PC-9 (cell line): ENCODE results near the gene ADAMTSL1. TPM values are rescaled to one million over a fixed set of nuclear protein-coding genes. Genes with fewer than 3 reads are reported as not detected.

Experiments
- BruUV-seq: library from RNA; stranded (reverse); fragments of 400-500 nt; replicated peaks from 2 replicates; lab custom pipeline; 2021; lab: Mats Ljungman, UMichigan
- CTCF ChIA-PET: fragments of 300-600 bp; sonication (Branson Sonifier 250); formaldehyde crosslinking; loops from one replicate; lab custom pipeline; 2022; ENCODE audit warnings: antibody characterized with exemption; lab: Charles Lee
- POLR2A ChIA-PET: fragments of 300-600 bp; sonication (Branson Sonifier 250); formaldehyde crosslinking; loops from one replicate; lab custom pipeline; 2022; ENCODE audit warnings: antibody characterized with exemption; ENCODE audit not compliant: unreplicated experiment; lab: Charles Lee
- DNase-seq, 2 experiments: peaks; one replicate each; pipeline versions ENCODE4 v3.0.0 to v3.0.0-alpha.2; 2015 to 2022; ENCODE audit warnings: mixed read lengths in 1 of 2
- H2AFZ ChIP-seq: fragments of 200-600 bp; sonication (generic); 2 replicates; pipeline ENCODE4 v1.8.1; 2017; ENCODE audit warnings: antibody characterized with exemption
- H3F3A ChIP-seq: fragments of 200-600 bp; sonication (generic); 2 replicates; pipeline ENCODE4 v1.8.1; 2017; ENCODE audit warnings: antibody characterized with exemption, mild to moderate bottlenecking, low read depth; ENCODE audit not compliant: insufficient read depth
- H3K27ac ChIP-seq: fragments of 200-600 bp; sonication (generic); 2 replicates; pipeline ENCODE4 v1.6.1; 2016; ENCODE audit warnings: mixed run types
- H3K27me3 ChIP-seq: fragments of 200-600 bp; sonication (generic); 2 replicates; pipeline ENCODE4 v1.6.1; 2016; ENCODE audit warnings: low read depth, mixed run types; ENCODE audit not compliant: insufficient read depth
- H3K36me3 ChIP-seq: fragments of 200-600 bp; sonication (generic); 2 replicates; pipeline ENCODE4 v1.6.1; 2016; ENCODE audit warnings: low read depth, mixed run types
- H3K4me1 ChIP-seq: fragments of 200-600 bp; sonication (generic); replicated peaks from 2 replicates; pipeline ENCODE4 v1.6.1; 2016; ENCODE audit warnings: mixed run types; ENCODE audit not compliant: insufficient read depth
- H3K4me2 ChIP-seq: fragments of 200-600 bp; sonication (generic); 2 replicates; pipeline ENCODE4 v1.6.1; 2017; ENCODE audit warnings: mixed run types
- H3K4me3 ChIP-seq: fragments of 200-600 bp; sonication (generic); 2 replicates; pipeline ENCODE4 v1.6.1; 2016; ENCODE audit warnings: mixed run types
- H3K79me2 ChIP-seq: fragments of 200-600 bp; sonication (generic); 2 replicates; pipeline ENCODE4 v1.6.1; 2017; ENCODE audit warnings: low read depth, mixed run types
- H3K9me2 ChIP-seq: fragments of 200-600 bp; sonication (generic); 2 replicates; pipeline ENCODE4 v1.8.1; 2017; ENCODE audit warnings: mild to moderate bottlenecking; ENCODE audit not compliant: insufficient read depth
- H3K9me3 ChIP-seq: fragments of 200-600 bp; sonication (generic); 2 replicates; pipeline ENCODE4 v1.8.1; 2016; ENCODE audit warnings: low read depth; ENCODE audit not compliant: insufficient read depth
- H4K20me1 ChIP-seq: fragments of 200-600 bp; sonication (generic); 2 replicates; pipeline ENCODE4 v1.8.1; 2017; ENCODE audit not compliant: insufficient read depth
- CTCF ChIP-seq: fragments of 200-600 bp; sonication (generic); conservative IDR thresholded peaks from 2 replicates; pipeline ENCODE4 v1.6.1; 2017; ENCODE audit warnings: mixed run types, antibody characterized with exemption, mild to moderate bottlenecking, moderate library complexity
- EZH2 ChIP-seq: fragments of 200-600 bp; sonication (generic); IDR thresholded peaks from 2 replicates; pipeline ENCODE4 v1.8.0; 2017; ENCODE audit warnings: antibody characterized with exemption, low read depth
- intact Hi-C: fragments of 100-400 bp; cut with micrococcal nuclease; formaldehyde crosslinking; loops from one replicate; pipeline ENCODE4 v1.10.0; 2022; ENCODE audit not compliant: unreplicated experiment
- total RNA-seq: library from RNA; stranded (reverse); gene quantifications from 2 replicates; pipeline ENCODE4 v1.2.3, GENCODE V29; 2021

Gene ADAMTSL1
- total RNA-seq, 1 experiment from 2014 or later, result not detected

- Histone ChIP-seq H3K4me2 (no peak overlapping the region), H3K27me3 (no peaks in the 10 kb centered on the region), H3K9me3 (no peaks in the 10 kb centered on the region), H3K4me3 (no peak overlapping the region), H3K36me3 (no peaks in the 10 kb centered on the region), H3K4me1 (no peaks in the 10 kb centered on the region), H3K79me2 (no peaks in the 10 kb centered on the region), H3F3A (no peaks in the 10 kb centered on the region), H4K20me1 (no peaks in the 10 kb centered on the region), H3K27ac (no peak overlapping the region), H2AFZ (no peak overlapping the region), H3K9me2 (no peaks in the 10 kb centered on the region)
- no TSS peak for BruUV-seq
- DNase-seq, result no peak
- CTCF ChIA-PET, result no interaction called here
- intact Hi-C loops, result no loop called here
- TF ChIP-seq CTCF (no peak), EZH2 (no peak)
- POLR2A ChIA-PET, result no interaction called here
Observed at GRCh38 chr9:18668944-18669343, 195.0 kb downstream of the ADAMTSL1 start.

DNA sequence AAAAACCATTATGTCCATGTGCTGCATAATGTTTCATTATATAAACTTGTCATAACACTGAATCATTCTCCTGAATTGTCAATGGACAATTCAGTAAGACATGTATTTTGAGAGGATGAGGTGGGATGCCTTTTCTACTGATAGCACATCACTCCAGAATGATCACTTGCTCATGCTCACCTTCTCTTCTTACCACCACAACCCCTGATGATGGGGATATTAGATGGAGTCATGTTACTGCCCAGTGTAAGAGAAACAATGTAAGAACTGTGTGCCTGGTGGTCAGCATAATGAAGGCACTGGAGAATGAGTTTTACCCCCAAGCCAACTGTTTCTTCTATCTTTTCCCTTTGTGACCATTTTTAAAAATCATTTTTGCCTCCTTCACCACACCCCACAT lies 198.8 kb downstream of the ADAMTSL1 start:
- Histone ChIP-seq H3F3A (no peaks in the 10 kb centered on the region), H3K4me1 (no peaks in the 10 kb centered on the region), H3K27ac (no peak overlapping the region), H4K20me1 (no peaks in the 10 kb centered on the region), H3K36me3 (no peaks in the 10 kb centered on the region), H3K79me2 (no peaks in the 10 kb centered on the region), H2AFZ (no peak overlapping the region), H3K9me3 (no peaks in the 10 kb centered on the region), H3K4me3 (no peak overlapping the region), H3K4me2 (no peak overlapping the region), H3K27me3 (no peaks in the 10 kb centered on the region), H3K9me2 (no peaks in the 10 kb centered on the region)
- POLR2A ChIA-PET, result no interaction called here
- CTCF ChIA-PET, result no interaction called here
- DNase-seq, result no peak
- BruUV-seq, result no TSS peak
- intact Hi-C loops, result no loop called here
- TF ChIP-seq EZH2 (no peak), CTCF (no peak)

GRCh38 chr9:18673179-18673578 lies 199.2 kb downstream of the ADAMTSL1 start:
- H2AFZ ChIP-seq, result no peak overlapping the region
- H3K79me2 ChIP-seq, result no peaks in the 10 kb centered on the region
- no peaks in the 10 kb centered on the region for H3K9me3 ChIP-seq
- ChIA-PET POLR2A (no interaction called here), CTCF (interaction anchor here (0.6 kb wide), 1 partner anchor 14 kb away, joined by 3 read pairs; no protein-coding TSS in a partner anchor)
- intact Hi-C loops, result no loop called here
- H3K4me2 ChIP-seq, result no peak overlapping the region
- BruUV-seq, result no TSS peak
- H4K20me1 ChIP-seq, result no peaks in the 10 kb centered on the region
- no peak for DNase-seq
- no peak overlapping the region for H3K27ac ChIP-seq
- H3K4me3 ChIP-seq, result no peak overlapping the region
- no peak for TF ChIP-seq EZH2
- TF ChIP-seq CTCF, result no peak
- H3K36me3 ChIP-seq, result no peaks in the 10 kb centered on the region
- H3K9me2 ChIP-seq, result no peaks in the 10 kb centered on the region
- H3K27me3 ChIP-seq, result no peaks in the 10 kb centered on the region
- no peaks in the 10 kb centered on the region for H3K4me1 ChIP-seq
- no peaks in the 10 kb centered on the region for H3F3A ChIP-seq
